ENCODE data around the gene NPC1.

- TF ChIP-seq CTCF (IDR thresholded peaks at IDR 0.05) (no peak), POLR2AphosphoS5 (IDR thresholded peaks at IDR 0.05; ENCODE audit: low read depth, low read length) (no peak), TCF7L2 (IDR thresholded peaks at IDR 0.05; ENCODE audit: low read depth, low read length) (no peak), REST (IDR thresholded peaks at IDR 0.05; ENCODE audit: insufficient read depth in 1 of 2, low read depth in 2 of 2, low read length in 1 of 2) (no peak)
Observed at GRCh38 chr18:23573020-23573419, 13.3 kb downstream of the NPC1 start.

All from Panc1 (cell line).